ENCODE measurements around the gene ISYNA1. TPM values are rescaled to one million over a fixed set of nuclear protein-coding genes. Genes with fewer than 3 reads are reported as not detected.
A peak's percentile ranks its signal among the peaks of the same experiment; 100 is the strongest.

The ISYNA1 gene
- total and polyA plus RNA-seq, 10 of the 15 experiments (the other 5 are each of a cell fraction or from before 2014, with no cell fraction given) = 1.9 to 37.0 (median 9.1) TPM

DNA sequence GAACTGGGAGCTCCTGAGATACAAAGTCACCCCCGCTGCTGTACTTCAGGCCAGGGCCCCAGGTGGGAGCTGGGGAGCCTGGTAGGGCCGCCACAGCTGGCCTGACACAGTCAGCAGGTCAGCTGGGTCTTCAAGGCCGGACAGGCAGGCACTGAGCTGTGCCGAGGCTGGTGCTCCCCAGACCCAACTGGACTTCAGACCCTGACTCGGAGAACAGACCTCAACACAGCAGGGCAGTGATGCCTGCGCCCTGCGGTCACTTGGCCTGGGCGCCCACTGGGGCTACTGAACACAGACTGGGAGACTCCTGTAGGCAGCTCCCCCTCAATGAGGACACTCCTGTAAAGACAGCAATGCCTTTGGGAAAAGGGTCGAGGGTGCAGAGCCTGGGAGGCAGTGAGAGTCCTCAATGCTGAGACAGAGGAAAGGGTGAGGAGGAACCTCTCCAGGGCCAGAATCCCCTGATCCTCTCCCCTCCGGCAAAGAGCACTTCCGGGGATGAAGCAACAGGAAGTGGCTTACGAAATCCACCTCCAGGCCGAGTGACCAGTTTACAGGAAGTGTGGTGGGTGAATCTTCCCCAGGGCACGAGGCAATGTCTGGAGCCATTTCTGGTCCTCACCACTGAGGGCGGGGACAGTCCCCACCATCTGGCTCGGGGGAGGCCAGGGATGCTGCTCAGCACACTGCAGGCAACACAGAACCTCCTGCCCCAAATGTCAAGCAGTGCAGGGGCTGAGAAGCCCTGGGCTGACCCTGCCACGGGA is 40.8 kb upstream of the ISYNA1 start (continued):
- no peak for TF ChIP-seq NKRF (conservative IDR thresholded peaks at IDR 0.05)
- peak; percentile 86 for TF ChIP-seq RUNX3 (IDR thresholded peaks at IDR 0.05; ENCODE audit: low read length)
- TF ChIP-seq, protein P1, sequence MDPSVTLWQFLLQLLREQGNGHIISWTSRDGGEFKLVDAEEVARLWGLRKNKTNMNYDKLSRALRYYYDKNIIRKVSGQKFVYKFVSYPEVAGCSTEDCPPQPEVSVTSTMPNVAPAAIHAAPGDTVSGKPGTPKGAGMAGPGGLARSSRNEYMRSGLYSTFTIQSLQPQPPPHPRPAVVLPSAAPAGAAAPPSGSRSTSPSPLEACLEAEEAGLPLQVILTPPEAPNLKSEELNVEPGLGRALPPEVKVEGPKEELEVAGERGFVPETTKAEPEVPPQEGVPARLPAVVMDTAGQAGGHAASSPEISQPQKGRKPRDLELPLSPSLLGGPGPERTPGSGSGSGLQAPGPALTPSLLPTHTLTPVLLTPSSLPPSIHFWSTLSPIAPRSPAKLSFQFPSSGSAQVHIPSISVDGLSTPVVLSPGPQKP (IDR thresholded peaks at IDR 0.05; ENCODE audit: low read depth, low read length) = peak; percentile 53; the same call in 1 of the 2 replicates
- TF ChIP-seq MEF2B (IDR thresholded peaks at IDR 0.05; ENCODE audit: partially characterized antibody, poor library complexity, severe bottlenecking) = peak; percentile 39
- peak; percentile 39; the same call in 1 of the 2 replicates for TF ChIP-seq CREM (IDR thresholded peaks at IDR 0.05; ENCODE audit: low read depth)
- TF ChIP-seq, protein P2, sequence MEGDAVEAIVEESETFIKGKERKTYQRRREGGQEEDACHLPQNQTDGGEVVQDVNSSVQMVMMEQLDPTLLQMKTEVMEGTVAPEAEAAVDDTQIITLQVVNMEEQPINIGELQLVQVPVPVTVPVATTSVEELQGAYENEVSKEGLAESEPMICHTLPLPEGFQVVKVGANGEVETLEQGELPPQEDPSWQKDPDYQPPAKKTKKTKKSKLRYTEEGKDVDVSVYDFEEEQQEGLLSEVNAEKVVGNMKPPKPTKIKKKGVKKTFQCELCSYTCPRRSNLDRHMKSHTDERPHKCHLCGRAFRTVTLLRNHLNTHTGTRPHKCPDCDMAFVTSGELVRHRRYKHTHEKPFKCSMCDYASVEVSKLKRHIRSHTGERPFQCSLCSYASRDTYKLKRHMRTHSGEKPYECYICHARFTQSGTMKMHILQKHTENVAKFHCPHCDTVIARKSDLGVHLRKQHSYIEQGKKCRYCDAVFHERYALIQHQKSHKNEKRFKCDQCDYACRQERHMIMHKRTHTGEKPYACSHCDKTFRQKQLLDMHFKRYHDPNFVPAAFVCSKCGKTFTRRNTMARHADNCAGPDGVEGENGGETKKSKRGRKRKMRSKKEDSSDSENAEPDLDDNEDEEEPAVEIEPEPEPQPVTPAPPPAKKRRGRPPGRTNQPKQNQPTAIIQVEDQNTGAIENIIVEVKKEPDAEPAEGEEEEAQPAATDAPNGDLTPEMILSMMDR (IDR thresholded peaks at IDR 0.05 in 2 of 3, conservative IDR thresholded peaks at IDR 0.05 in 1 of 3; ENCODE audit: control insufficient read depth in 2 of 3, extremely low read depth in 1 of 3, insufficient read depth in 1 of 3, low read depth in 3 of 3, low read length in 3 of 3) = no peak
- TF ChIP-seq JUND (IDR thresholded peaks at IDR 0.05; ENCODE audit: low read depth, low read length) = 0 out of 2 replicates have a peak, but pooled peaks have one; percentile 21
- peak; percentile 80; the same call in 1 of the 2 replicates for TF ChIP-seq GATAD2B (conservative IDR thresholded peaks at IDR 0.05; ENCODE audit: low read depth)
- TF ChIP-seq IKZF2 (IDR thresholded peaks at IDR 0.05) = peak; percentile 81 to 83
- no peak for TF ChIP-seq FOXM1 (IDR thresholded peaks at IDR 0.05; ENCODE audit: low read depth, low read length)
- TF ChIP-seq PAX5 (IDR thresholded peaks at IDR 0.05; ENCODE audit: borderline replicate concordance, low read depth, low read length) = no peak
- TF ChIP-seq E4F1 (IDR thresholded peaks at IDR 0.05; ENCODE audit: borderline replicate concordance, partially characterized antibody) = peak; percentile 56
- TF ChIP-seq IRF4 (IDR thresholded peaks at IDR 0.05; ENCODE audit: low read depth, low read length) = peak; percentile 22; the same call in 1 of the 2 replicates
- peak; percentile 58 for TF ChIP-seq MYC (IDR thresholded peaks at IDR 0.05; ENCODE audit: insufficient read depth, insufficient read length, insufficient replicate concordance, low read length, severe bottlenecking)
- no peak; the same call in 2 of the 3 replicates for TF ChIP-seq POU2F2 (IDR thresholded peaks at IDR 0.05; ENCODE audit: borderline replicate concordance, low read depth, low read length)
- TF ChIP-seq YY1 (IDR thresholded peaks at IDR 0.05; ENCODE audit: low read depth, low read length) = peak; percentile 84
- 0 out of 2 replicates have a peak, but pooled peaks have one; percentile 43 for TF ChIP-seq MLLT1 (IDR thresholded peaks at IDR 0.05)
- peak; percentile 2; the same call in 1 of the 2 replicates for TF ChIP-seq MTA2 (IDR thresholded peaks at IDR 0.05; ENCODE audit: low read depth)
- peak; percentile 81 for TF ChIP-seq GABPA (IDR thresholded peaks at IDR 0.05; ENCODE audit: low read depth)
- no peak for TF ChIP-seq LARP7 (IDR thresholded peaks at IDR 0.05)
